Right lobe of liver (tissue), 4 donors: ENCODE measurements around the gene GRM8.

ENCODE experiments used
- POLR2A ChIP-seq: fragments of 450-650 bp; IDR thresholded peaks from one replicate; pipeline ENCODE4 v1.6.1; 2017; ENCODE audit warnings: antibody characterized with exemption, mild to moderate bottlenecking
- TF ChIP-seq, protein P1 (sequence below), 4 donors: fragments of 200-600 bp in 3 of 4; fragments of 450-650 bp in 1 of 4; IDR thresholded peaks; one replicate each; pipeline versions ENCODE4 v1.5.1 to v1.8.0; 2016 to 2022; ENCODE audit warnings: antibody characterized with exemption in 4 of 4, mild to moderate bottlenecking in 2 of 4
- donor health status: DM: no; HTN: no; CAD: no.
- donor health status: DM: no; HTN: no; CAD: no.
- donor health status: DM: no; HTN: yes; CAD: no.

DNA sequence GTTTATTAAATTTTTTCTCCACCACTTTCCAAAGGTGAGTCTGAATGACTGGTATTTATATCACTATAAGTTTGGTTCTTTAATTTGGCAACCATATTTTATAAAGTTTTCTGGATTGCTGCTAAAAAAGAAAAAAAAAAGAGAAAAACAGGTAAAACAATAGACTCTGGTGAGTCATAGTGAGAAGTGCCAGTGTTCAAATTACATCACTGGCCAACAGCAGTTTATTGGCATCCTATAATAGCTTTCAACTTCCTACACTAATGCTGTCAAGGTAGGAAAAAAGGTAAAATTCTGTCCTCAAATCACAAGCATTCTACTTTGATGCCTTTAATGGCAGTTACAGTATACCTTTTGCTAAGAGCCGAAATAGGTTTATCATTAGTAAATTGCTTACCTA is 808.8 kb downstream of the GRM8 start:
- TF ChIP-seq, protein P1, sequence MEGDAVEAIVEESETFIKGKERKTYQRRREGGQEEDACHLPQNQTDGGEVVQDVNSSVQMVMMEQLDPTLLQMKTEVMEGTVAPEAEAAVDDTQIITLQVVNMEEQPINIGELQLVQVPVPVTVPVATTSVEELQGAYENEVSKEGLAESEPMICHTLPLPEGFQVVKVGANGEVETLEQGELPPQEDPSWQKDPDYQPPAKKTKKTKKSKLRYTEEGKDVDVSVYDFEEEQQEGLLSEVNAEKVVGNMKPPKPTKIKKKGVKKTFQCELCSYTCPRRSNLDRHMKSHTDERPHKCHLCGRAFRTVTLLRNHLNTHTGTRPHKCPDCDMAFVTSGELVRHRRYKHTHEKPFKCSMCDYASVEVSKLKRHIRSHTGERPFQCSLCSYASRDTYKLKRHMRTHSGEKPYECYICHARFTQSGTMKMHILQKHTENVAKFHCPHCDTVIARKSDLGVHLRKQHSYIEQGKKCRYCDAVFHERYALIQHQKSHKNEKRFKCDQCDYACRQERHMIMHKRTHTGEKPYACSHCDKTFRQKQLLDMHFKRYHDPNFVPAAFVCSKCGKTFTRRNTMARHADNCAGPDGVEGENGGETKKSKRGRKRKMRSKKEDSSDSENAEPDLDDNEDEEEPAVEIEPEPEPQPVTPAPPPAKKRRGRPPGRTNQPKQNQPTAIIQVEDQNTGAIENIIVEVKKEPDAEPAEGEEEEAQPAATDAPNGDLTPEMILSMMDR (IDR thresholded peaks at IDR 0.05), result no peak
- no peak for TF ChIP-seq POLR2A
